ENCODE data around the gene ADAMTSL1.

Gene ADAMTSL1

DNA sequence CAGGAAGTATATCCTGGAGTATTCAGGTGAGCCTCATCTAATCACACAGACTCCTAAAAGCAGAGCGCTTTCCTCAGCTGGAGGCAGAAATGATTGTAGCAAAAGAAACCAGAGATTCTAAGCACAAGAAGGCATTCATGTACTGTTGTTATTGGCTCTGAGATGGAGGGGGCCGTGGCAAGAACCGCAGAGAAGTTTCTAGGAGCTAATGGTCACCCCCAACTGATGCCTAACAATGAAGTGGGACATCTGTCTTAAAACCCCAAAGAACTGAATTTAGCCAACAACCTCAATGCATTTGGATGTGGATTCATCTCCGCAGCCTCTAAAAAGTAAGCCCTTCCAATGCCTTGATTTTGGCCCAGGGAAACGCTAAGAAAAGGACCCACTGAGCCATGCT, 76.3 kb downstream of the ADAMTSL1 start:
- DNase-seq (ENCODE audit: low spot score): no peak

DNA sequence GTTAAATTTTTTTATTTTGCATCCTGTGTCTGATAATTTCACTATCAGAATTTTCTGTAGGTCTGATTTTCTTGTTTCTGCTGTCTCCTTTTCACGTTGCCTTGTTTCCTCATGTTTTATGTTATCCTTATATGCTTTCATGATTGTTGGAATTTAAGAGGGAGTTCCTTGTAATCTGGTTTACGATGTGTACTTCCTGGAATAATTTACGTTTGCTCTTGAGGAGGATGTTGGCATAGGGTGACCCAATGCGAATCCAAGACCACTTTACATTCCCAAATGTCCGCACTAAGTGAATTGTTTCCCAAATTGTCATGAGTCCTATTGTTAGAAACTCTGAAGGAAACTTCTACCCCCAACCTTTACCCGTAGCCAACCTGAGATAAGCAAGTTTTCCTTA, 80.3 kb downstream of the ADAMTSL1 start:
- DNase-seq (ENCODE audit: low spot score): no peak

DNA sequence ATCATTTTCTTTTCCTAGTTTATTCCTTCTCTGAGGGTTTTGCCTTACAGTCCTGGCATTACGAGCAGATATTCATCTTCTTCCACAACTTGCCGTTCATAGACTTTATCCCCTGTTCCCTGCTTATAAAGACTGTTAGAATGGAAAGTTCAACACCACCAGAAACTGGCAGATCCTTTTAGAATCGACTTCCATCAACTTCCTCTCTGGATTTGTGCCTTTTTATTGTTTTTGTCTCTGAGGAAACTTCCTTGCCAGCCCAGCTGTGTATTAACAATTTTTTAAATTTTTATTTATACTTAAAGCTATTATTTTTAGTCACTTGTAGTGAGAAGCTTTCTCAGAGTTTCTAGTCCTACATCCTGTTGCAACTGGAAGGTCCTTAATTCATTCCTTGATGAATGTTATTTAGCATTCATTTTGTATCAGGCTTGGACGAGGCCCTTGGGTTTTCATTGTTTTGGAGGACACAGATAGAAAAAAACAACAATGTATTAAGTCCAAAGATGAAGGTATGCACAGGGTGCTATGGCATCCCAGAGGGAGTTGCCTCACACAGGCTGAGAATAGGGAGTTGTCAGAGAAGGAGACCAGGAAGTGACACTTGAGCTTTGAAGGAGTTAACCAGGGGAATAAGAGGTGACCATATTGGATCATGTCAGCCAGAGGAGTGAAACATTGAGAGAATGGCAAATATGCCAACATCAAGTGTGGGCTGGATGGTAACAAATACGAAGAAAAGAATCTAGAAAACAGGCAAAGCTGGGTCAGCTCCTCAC, 81.3 kb downstream of the ADAMTSL1 start:
- no peak for DNase-seq (ENCODE audit: low spot score)

DNA sequence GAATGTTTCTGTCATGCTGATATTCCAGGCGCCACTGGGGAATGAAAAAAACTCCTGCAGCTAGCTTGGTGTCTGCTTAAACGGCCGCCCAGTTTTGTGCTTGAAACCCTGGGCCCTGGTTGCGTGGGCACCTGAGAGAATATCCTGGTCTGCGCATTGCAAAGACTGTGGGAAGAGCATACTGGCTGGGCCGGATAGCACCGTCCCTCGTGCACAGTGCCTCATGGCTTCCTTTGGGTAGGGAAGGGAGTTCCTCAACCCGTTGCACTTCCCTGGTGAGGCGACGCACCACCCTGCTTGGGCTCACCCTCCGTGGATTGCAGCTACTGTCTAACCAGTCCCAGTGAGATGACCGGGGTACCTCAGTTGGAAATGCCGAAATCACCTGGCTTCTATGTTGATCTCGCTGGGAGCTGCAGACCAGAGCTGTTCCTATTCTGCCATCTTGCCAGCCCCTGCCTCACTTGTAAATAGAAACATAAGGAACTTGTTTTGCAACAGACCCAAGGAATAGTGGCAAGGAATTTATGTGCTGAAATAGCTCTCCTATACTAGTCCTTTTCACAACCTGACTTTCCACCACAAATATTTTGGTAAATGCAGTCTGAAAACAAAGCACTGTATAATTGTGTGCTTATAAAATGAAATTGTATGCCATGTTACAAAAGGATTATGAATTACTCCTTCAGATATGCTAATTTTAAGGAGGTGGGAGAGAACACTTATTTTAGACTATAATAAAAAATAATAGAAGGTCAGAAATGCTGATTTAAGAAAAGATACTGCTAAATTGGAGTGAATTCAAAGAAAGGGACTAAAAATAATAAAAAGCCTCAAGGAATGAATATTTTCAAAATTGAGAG, 90.3 kb downstream of the ADAMTSL1 start:
- DNase-seq (ENCODE audit: low spot score): no peak

DNA sequence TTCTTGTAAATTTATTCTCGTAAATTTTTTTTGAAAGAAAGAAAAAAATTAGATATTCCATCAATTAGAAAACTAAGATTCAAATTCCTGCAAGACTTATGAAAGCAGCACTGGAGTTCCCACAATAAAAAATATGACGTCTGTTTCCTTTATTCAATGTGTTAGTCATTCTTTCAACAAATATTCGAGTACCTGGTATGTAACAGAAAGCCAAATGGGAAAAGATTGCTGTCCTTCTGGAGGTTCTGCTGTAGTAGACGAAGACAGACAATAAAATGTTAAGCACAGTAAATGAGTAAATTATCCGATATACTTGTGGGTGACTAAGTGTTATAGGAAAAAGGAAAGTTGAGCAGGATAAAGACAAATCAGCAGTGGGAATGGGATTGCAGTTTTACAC, 92.2 kb downstream of the ADAMTSL1 start:
- DNase-seq (ENCODE audit: low spot score): peak; percentile 15

DNA sequence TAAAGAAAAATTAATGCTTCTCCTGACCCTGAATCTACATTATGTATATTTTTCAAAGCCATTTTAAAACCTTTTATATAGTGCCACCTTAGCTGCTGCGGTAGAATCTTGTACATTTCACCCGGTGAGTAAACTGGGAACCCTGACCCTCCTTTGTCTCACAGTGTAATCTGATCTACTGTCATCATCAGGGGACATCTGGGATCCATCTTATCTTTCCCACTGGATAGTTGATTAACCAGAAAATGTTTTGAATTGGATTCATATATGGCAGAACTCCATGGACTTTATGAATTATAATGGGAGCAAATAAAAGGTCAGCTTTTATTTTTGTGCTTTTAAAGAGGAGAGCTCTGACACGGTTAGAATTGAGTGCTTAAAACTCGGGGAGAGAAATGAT, 95.0 kb downstream of the ADAMTSL1 start:
- DNase-seq (ENCODE audit: low spot score): no peak

DNA sequence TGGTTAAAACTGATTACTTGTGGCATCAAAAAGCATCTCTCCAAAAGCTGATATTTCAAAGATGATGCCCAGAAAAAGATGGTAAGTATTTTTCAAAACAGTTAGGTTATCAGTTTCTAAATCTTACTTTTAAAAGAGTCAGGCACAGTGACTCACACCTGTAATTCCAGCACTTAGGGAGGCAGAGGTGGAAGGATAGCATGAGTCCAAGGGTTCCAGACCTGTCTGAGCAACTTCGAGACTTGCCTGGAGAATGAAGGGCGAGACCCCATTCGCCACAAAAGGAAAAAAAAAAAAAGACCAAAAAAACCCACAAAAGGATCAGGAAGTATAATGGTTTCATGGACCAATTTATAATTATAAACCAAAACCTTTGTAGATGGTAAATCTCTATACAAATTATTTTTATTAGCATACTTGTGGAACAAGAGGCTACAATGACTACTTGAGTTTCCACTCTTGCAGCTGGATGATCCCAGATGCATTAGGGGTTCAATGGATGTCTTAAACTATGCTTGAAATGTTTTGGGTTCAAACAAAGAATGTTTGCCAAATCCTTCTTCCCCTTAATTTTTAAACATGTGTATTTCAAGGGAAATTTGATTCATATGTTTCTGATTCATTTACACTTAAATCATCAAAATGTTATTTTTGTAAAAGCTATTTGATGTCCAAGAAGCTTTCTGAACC, 96.1 kb downstream of the ADAMTSL1 start:
- DNase-seq (ENCODE audit: low spot score): no peak

DNA sequence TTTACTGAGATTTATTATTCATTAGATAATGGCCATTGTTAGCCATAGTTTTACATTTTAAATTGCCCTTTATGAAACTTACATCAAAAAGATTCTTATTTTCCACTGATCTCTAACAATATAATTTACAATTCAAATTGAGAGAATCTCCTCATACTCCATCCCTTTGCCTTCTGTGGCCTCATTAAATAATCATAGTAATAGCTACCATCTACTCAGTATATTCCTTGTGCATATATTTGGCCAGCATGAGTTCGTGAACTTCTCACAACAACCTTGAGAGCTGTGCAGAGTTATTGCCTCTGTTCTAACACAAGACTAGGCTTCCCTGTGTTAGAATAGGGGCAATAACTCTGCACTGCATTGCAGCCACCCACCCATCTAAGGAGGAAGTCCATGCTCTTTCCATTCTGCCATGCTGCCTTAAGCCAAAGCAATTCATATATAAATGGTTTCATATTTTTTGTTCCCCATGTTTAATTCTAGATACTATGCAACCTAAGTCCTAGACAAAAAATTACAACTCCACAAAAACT, 99.1 kb downstream of the ADAMTSL1 start:
- DNase-seq (ENCODE audit: low spot score): no peak

DNA sequence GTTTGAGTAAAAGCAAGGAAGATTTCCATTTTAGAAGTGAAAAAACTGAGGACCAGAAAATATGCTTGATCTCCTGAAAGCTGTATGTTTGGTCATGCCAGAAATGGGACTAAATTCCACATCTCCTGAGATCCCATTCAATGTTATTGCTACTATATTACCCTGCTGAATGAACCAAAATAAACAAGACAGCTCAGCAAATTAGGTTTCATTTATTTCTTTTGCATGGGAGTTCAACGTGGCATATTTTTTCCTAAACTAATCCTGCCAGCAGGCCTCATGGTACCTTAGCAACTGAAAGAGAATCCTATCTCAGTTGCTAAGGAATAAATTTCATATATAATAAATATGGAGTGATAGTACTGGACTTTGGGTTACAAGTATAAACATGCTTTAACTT, 101.7 kb downstream of the ADAMTSL1 start:
- DNase-seq (ENCODE audit: low spot score): no peak

DNA sequence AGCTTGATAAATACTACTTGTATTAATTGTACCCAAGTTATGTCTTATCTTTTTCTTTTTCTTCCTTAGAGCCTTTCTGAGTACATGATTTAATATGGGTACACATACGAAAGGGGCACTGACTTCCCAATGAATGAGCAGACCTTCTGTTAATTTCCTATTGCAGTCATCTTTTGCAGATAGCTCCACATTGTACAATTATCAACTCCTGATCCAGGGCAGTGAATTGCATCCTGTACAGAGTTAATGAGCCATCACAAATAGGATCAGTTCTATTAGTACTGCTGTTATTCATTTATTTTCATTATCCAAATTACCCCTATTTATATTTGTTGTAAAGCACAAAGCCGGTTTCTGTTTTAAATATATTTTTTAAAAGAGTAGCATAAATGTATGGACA, 105.6 kb downstream of the ADAMTSL1 start:
- DNase-seq (ENCODE audit: low spot score): peak; percentile 3

DNA sequence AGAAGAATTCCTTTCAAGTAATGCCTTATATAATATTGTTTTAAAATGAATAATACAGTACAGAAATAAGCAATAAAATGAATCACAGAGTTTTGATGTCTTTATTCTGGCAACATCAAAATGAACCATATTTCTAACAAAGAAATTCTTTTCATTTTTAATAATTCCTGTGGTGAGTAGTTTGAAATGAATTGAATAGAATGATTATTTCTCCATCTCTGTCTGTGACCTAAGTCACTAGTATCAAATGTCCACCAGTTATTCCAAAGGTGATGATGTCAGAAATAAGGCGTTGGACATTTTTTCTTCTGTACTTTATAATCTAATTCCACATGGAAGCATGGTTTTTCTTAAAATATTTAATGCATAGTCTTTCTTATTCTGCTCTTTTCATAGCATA, 106.2 kb downstream of the ADAMTSL1 start:
- DNase-seq (ENCODE audit: low spot score): no peak

DNA sequence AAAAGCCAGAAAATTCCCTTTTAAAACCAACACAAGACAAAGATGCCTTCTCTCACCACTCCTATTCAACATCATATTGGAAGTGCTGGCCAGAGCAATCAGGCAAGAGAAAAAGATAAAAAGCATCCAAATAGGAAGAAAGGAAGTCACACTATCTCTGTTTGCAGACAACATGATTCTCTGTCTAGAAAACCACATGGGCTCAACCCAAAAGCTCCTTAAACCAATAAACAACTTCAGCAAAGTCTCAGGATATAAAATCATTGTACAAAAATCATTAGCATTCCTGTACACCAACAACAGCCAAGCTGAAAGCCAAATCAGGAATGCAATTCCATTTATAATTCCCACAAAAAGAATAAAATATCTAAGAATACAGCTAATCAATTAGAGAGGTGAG, 112.0 kb downstream of the ADAMTSL1 start:
- no peak for DNase-seq (ENCODE audit: low spot score)

DNA sequence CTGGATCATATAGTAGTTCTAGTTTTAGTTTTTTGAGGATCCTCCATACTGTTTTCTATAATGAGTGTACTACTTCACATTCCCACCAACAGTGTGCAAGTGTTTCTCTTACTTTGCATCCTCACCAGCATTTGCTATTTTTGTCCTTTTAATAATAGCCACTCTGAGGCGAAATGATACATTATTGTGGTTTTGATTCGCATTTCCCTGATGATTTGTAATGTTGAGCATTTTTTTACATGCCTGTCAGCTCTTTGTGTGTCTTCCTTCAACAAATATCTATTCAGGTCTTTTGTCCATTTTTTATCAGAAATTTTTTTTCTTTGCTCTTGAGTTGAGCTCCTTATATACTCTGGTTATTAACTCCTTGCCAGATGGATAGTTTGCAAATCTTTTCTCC, 114.0 kb downstream of the ADAMTSL1 start:
- DNase-seq (ENCODE audit: low spot score): no peak

DNA sequence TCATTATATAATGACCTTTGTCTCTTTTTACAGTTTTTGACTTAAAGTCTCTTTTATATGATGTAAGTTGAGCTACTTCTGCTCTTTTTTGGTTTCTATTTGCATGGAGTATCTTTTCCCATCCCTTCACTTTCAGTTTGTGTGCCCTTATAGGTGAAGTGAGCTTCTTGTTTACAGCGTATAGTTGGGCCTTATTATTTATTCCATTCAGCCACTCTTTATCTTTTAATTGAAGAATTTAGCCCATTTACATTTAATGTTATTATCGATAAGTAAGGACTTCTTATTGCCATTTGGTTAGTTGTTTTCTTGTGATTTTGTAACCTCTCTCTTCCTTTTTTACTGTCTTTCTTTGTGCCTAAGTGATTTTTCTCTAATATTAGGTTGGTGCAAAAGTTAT, 117.3 kb downstream of the ADAMTSL1 start:
- no peak for DNase-seq (ENCODE audit: low spot score)

DNA sequence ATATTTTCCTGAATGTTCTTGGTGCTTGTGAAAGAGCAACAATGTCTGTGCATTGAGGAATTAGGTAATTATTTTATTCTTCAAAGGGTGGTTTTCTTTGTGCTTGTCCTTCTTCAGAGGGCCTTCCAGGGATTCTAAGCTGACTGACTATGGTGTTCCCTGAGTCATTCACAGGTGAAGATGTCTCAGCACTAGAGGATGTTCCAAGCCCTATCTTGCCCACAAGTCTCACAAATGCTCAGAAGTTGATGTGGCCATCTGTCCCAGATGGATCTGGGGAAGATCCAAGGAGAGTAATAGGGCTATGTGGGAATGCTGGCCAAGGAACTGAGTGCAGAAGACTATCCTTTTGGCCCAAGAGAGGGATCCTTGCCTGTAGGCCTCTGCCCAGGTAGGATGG, 120.9 kb downstream of the ADAMTSL1 start:
- no peak for DNase-seq (ENCODE audit: low spot score)

DNA sequence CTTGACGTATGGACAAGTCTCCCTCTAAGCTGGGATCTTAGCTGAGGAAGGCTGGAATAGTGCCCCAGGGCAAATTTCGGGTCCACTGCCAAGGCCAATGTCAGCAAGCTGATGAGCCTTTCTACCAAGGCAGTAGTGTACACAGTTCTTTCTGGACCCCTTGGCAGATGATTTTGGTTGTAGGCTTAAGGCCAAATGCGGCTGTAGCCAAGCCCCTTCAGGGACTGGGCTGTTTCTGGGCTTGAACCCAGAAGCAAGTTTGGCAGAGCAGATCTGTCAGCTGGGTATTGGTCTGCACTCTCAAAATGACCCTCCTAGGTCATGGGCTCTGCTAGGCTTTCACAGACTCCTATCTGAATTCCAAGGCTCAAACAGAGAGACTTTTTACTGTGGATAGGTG, 121.6 kb downstream of the ADAMTSL1 start:
- DNase-seq (ENCODE audit: low spot score): no peak

DNA sequence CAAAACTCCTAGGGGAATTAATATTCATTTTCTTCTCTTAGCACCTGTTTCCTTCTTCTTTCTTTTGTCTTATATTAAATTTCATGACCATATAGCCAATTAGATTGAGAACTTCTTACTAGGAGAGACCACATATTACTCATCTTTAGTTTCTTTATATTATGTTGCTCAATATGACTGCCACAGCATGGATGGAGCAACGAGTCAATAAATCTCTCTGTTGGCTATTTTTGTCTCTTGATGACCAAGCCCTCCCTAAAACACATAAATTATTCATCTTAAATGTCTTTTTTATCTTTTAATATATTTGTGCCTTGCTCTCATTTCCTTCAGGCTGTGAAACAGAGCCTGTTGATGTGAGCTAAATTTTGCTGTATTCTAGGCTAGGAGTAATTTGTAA, 123.0 kb downstream of the ADAMTSL1 start:
- DNase-seq (ENCODE audit: low spot score): no peak

DNA sequence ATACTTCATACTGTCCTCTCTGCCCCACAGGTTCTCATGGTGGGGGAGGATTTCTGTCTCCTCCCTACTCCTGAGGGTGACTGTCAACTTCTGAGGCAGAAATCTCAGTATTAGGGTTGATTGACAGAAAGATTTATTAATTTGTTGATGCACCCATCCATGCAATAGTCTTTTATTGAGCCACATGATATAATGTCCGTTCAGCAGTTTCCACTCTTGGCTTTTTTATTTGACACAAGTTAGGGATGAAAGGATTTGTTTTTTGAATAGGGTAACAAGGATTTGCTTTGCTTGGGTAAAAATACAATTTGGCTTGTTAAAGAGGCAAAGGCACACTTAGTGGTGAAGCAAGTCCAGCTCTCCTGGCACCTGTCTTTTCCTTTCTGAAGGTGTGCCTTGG, 125.0 kb downstream of the ADAMTSL1 start:
- DNase-seq (ENCODE audit: low spot score): no peak

DNA sequence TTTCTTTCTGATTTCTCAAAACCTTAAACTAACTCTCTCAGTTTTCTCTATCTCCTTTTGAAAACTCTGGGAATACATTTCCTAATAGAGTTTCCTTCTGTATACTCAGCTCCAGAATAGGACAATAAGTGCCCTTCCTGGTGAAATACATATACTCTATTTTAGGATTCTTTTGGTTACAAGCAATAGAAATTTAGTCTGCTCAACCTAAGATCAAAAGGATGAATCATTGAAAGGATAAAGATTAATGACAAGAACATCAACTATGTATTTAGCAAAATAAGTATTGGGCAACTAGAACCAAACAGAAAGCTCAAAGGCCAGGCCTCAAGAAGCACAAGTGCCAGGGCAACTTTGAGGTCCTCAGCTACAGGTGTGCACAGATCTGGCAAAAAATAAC, 127.1 kb downstream of the ADAMTSL1 start:
- no peak for DNase-seq (ENCODE audit: low spot score)

DNA sequence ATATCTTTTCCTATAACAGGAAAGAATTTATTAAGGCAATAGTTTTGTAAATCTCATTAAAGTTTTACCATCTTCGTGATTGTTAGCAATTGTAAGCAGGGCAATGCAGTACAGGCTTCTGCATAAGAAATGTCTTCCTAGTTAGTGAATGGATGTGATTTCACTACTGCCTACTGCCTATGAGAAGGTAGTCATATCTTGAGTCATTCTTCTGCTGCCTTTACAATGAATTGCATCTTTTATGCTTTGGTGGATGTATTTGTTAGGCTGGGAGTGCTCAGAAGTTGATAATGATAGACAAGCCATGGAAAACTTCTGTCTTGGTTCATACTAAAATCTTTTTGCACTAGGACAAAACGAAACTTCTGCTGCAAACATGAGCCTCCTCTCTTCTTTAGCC, 128.0 kb downstream of the ADAMTSL1 start:
- DNase-seq (ENCODE audit: low spot score): peak; percentile 3

DNA sequence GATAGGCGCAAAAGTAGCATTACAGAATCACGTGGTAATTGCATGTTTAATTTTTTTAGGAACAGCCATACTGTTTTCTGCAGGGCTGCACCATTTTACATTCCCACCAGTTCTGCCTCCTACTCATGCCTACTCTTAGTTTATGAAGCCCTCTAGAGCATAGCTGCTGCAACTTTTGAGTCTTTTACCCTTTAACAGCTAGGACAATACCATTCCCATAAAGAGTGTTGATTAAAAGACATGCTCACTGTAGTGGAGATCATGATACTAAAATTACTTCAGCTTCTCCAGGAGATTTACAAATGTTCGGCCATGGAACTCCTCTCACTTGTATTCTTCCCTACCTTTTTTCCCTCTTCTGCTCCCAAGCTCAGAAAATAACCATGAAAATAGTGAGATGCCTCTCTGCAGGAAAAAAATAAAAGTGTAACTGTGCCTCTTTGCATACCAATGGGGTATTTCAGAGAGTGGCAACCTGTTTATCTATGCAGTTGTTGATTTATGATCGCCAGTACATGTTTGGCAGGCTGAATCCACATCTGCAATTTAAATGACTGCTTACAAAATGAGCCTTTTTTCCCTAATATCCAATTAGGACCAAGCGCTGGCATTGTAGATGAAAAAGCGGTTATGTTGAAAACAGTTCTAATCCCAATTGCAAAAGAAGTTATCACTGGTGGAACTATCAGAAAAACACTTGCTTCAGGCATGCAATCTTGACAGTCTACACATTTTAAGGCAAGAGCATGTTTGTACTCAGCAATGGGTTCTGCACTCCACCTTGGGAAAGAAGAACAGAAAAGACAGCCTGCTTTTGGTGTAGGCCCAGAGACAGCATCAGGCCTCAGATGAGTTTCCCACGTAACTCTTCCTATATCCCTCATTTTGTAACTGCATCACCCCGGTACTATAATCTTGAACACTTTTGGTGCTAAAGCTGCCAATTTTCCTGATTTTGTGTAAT, 131.1 kb downstream of the ADAMTSL1 start:
- DNase-seq (ENCODE audit: low spot score): no peak

Data from kidney tubule cell (primary cell).